Testis (tissue), 3 donors: ENCODE results near the gene ERC2. TPM values are rescaled to one million over a fixed set of nuclear protein-coding genes. Genes with fewer than 3 reads are reported as not detected.

Experiments
- DNase-seq: peaks from one replicate; pipeline ENCODE4 v3.0.0-alpha.2; 2019
- H3K27ac ChIP-seq, 2 donors: fragments of 200-600 bp; sonication (generic); one replicate each; pipeline ENCODE4 v1.5.1; 2019
- H3K27me3 ChIP-seq: fragments of 200-600 bp; sonication (generic); one replicate; pipeline ENCODE4 v1.5.1; 2019
- H3K36me3 ChIP-seq: fragments of 200-600 bp; sonication (generic); one replicate; pipeline ENCODE4 v1.5.1; 2017; ENCODE audit warnings: low read depth; ENCODE audit errors: missing control alignments
- H3K4me1 ChIP-seq: fragments of 200-600 bp; sonication (generic); one replicate; pipeline ENCODE4 v1.5.1; 2019
- H3K4me3 ChIP-seq, 2 donors: fragments of 200-600 bp; sonication (generic); one replicate each; pipeline ENCODE4 v1.5.1; 2017 to 2019
- H3K9me3 ChIP-seq: fragments of 200-600 bp; sonication (generic); one replicate; pipeline ENCODE4 v1.5.1; 2017
- POLR2A ChIP-seq: fragments of 450-650 bp; IDR thresholded peaks from one replicate; pipeline ENCODE4 v1.6.1; 2017; ENCODE audit warnings: antibody characterized with exemption, mild to moderate bottlenecking, moderate library complexity
- WGBS, 2 donors: methylation state at CpG; one replicate each; pipeline ENCODE4 v1.1.5; 2018; 5-methylcytosine and 5-hydroxymethylcytosine counted together
- intact Hi-C: fragments of 100-400 bp; cut with DNase I; formaldehyde crosslinking; loops from one replicate; pipeline ENCODE4 v1.15.1; 2023; ENCODE audit warnings: low total_unique reads
- polyA plus RNA-seq: library from polyadenylated mRNA; stranded (reverse); fragments of 350-450 nt; fragmentation: Illumina TruSeq; extraction: RNeasy Lipid Tissue Mini Kit (QIAGEN cat#74804); gene quantifications from one replicate; pipeline ENCODE4 v1.2.3, GENCODE V29; 2014; ENCODE audit warnings: low read depth, low replicate concordance; ENCODE audit not compliant: insufficient read depth
- total RNA-seq, 2 donors: library from RNA; depleted of rRNA; stranded (reverse); fragments of >200 nt; gene quantifications; one replicate each; pipeline ENCODE4 v1.2.3, GENCODE V29; 2016
- TF ChIP-seq, protein P1 (sequence below), 3 experiments: fragments of 450-650 bp in 2 of 3; fragments of 200-600 bp in 1 of 3; sonication (generic) in 1 of 3; IDR thresholded peaks; one replicate each; pipeline ENCODE4 v1.5.1; 2016 to 2019; ENCODE audit warnings: antibody characterized with exemption in 3 of 3, mild to moderate bottlenecking in 2 of 3, moderate library complexity in 1 of 3

The ERC2 gene
- total and polyA plus RNA-seq, 3 donors from 2014 or later: 1.9 to 6.1 (median 5.9) TPM

DNA sequence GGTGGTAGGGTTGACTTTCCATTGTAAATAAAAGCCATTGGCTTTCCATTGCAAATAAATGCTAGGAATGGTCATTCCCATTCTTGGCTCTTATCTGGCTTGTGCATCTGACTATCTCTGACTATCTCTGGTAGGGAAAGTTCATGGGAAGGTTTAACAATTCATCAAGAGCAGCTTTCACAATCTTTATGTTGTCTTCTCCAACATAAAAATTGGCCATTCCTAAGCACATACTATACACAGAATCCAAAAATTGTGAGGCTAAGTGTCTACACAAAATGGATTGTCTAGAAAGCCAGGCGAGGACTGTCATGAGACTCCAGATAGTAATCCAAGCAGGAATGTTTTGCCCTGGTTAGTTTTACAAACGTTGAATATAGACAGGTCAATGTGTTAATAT is 926.8 kb downstream of the ERC2 start:
- H3K4me1 ChIP-seq: no peaks in the 10 kb centered on the region
- no peaks in the 10 kb centered on the region for H3K9me3 ChIP-seq
- intact Hi-C loops: no loop called here
- no peak overlapping the region for H3K27ac ChIP-seq
- H3K27me3 ChIP-seq: no peaks in the 10 kb centered on the region
- DNase-seq: no peak
- no peak for TF ChIP-seq POLR2A
- TF ChIP-seq, protein P1, sequence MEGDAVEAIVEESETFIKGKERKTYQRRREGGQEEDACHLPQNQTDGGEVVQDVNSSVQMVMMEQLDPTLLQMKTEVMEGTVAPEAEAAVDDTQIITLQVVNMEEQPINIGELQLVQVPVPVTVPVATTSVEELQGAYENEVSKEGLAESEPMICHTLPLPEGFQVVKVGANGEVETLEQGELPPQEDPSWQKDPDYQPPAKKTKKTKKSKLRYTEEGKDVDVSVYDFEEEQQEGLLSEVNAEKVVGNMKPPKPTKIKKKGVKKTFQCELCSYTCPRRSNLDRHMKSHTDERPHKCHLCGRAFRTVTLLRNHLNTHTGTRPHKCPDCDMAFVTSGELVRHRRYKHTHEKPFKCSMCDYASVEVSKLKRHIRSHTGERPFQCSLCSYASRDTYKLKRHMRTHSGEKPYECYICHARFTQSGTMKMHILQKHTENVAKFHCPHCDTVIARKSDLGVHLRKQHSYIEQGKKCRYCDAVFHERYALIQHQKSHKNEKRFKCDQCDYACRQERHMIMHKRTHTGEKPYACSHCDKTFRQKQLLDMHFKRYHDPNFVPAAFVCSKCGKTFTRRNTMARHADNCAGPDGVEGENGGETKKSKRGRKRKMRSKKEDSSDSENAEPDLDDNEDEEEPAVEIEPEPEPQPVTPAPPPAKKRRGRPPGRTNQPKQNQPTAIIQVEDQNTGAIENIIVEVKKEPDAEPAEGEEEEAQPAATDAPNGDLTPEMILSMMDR (IDR thresholded peaks at IDR 0.05): no peak
- no peak overlapping the region for H3K4me3 ChIP-seq
- no peaks in the 10 kb centered on the region for H3K36me3 ChIP-seq
- WGBS, 2 donors: 42 to 87% methylated on average over 2 of the region's 2 CpGs

DNA sequence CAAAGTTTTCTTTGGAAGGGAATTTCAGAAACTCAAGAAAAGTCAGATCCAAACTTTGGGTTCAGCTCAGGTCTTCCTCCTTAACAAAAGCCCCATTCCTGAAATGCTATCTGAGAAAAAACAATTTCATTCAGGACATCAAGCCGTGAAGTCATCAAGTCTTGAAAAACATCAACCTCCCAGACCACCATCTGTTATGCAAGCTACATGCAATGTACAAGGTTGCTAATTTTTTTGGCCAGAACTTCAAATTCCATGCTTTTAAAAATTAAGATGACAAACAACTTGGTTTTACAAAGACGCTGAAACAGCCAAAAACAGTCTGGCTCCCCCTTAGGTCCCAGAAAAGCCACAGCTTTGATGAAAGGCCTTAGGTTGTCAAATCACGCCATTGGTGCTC is 927.3 kb downstream of the ERC2 start:
- no peaks in the 10 kb centered on the region for H3K4me1 ChIP-seq
- H3K36me3 ChIP-seq: no peaks in the 10 kb centered on the region
- intact Hi-C loops: no loop called here
- no peaks in the 10 kb centered on the region for H3K9me3 ChIP-seq
- H3K27me3 ChIP-seq: no peaks in the 10 kb centered on the region
- DNase-seq: no peak
- TF ChIP-seq, protein P1 (IDR thresholded peaks at IDR 0.05): no peak
- TF ChIP-seq POLR2A: no peak
- WGBS, 2 donors: 64 to 68% methylated on average over 3 of the region's 3 CpGs
- H3K4me3 ChIP-seq: no peak overlapping the region
- H3K27ac ChIP-seq: no peak overlapping the region

DNA sequence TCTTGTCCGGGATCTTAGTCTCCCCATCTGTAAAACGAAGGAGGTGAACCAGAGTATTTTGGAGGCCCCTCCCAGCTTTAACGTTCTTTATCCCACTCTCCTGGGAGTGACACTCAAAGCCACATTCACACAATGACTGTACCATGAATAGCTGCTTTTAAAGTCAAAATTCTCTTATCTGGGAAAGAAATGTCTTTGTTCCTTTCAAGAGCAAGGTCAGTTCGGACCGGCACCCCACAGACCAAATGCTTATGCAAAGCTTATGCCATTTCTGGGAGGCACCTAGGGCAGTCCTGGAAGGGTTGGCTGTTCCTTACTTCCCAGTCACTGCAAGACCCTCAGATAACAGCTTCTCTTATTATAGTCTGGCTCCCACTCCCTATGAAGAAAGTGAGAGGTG is 927.7 kb downstream of the ERC2 start:
- 42 to 49% methylated on average over 5 of the region's 5 CpGs for WGBS, 2 donors
- H3K4me3 ChIP-seq: no peak overlapping the region
- no peaks in the 10 kb centered on the region for H3K4me1 ChIP-seq
- H3K9me3 ChIP-seq: no peaks in the 10 kb centered on the region
- DNase-seq: no peak
- no peak overlapping the region for H3K27ac ChIP-seq
- no peak for TF ChIP-seq POLR2A
- TF ChIP-seq, protein P1 (IDR thresholded peaks at IDR 0.05): no peak
- intact Hi-C loops: no loop called here
- no peaks in the 10 kb centered on the region for H3K36me3 ChIP-seq
- no peaks in the 10 kb centered on the region for H3K27me3 ChIP-seq

DNA sequence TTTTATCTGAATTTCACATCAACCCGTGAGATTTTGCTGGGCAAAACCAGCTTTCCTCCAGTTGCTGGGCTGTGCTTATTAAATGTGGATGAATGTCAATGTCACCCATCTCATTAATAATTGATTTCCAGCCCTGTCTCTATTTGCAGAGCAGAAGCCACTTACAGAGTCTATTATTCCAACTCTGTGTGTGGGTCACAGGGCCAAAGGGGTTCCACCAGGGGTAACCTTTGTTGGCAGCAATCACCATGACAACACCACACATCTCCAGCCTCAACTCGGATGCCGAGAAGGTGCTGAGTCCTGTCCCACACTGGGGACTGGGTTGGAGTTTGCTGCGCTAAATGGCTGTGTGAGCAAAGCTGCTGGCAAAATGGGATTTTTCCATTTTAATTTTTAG is 930.1 kb downstream of the ERC2 start:
- Histone ChIP-seq H3K27ac (no peak overlapping the region), H3K9me3 (no peaks in the 10 kb centered on the region), H3K36me3 (no peaks in the 10 kb centered on the region), H3K4me3 (no peak overlapping the region), H3K27me3 (no peaks in the 10 kb centered on the region), H3K4me1 (no peaks in the 10 kb centered on the region)
- 96 to 99% methylated on average over 4 of the region's 4 CpGs for WGBS, 2 donors
- intact Hi-C loops: no loop called here
- DNase-seq: no peak
- no peak for TF ChIP-seq POLR2A
- TF ChIP-seq, protein P1 (IDR thresholded peaks at IDR 0.05): no peak

DNA sequence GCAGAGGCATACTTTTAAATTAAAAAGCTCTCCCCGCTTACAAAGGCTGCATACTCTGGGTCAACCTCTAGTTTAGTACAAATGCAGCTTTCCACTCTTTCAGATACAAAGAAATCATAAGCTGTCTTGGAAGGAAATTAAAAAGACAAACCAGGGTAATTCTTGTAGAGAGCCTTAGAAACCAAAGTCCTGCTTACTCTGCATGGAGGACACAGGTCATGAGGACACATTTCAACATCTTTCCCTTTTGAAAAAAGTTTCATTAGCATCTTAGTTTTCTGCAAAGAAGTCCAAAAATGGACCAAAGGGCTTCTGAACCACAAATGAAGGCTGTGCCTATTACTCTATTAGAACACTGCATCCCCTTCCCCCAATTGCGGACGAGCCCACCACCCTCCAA is 930.7 kb downstream of the ERC2 start:
- no peak for DNase-seq
- WGBS, 2 donors: 93 to 97% methylated on average over 3 of the region's 3 CpGs
- no peaks in the 10 kb centered on the region for H3K9me3 ChIP-seq
- no peak overlapping the region for H3K4me3 ChIP-seq
- H3K27ac ChIP-seq: no peak overlapping the region
- TF ChIP-seq POLR2A: no peak
- TF ChIP-seq, protein P1 (IDR thresholded peaks at IDR 0.05): no peak
- no peaks in the 10 kb centered on the region for H3K27me3 ChIP-seq
- no peaks in the 10 kb centered on the region for H3K4me1 ChIP-seq
- intact Hi-C loops: no loop called here
- no peaks in the 10 kb centered on the region for H3K36me3 ChIP-seq
